OCI-LY3 (cell line): ENCODE results near the gene KLHL29.

Experiments used
- H2AFZ ChIP-seq: fragments of 200-600, 300-600 bp; shearing (Covaris generic); 2 replicates; pipeline ENCODE4 v1.6.0; 2014; ENCODE audit warnings: antibody characterized with exemption, low read depth, low read length
- H3K27ac ChIP-seq: fragments of 200-600, 300-600 bp; sonication (generic); 2 replicates; pipeline ENCODE4 v1.5.1; 2014; ENCODE audit warnings: mild to moderate bottlenecking, low read length, moderate library complexity, mixed read lengths
- H3K27me3 ChIP-seq: fragments of 200-600, 300-600 bp; sonication (generic); 2 replicates; pipeline ENCODE4 v1.6.1; 2014; ENCODE audit warnings: low read depth, low read length, mixed read lengths
- H3K36me3 ChIP-seq: fragments of 200-600, 300-600 bp; sonication (generic); replicated peaks from 2 replicates; pipeline ENCODE3; 2014; ENCODE audit warnings: low read depth, low read length, mixed read lengths
- H3K4me1 ChIP-seq: fragments of 300-600, 200-600 bp; sonication (generic); 2 replicates; pipeline ENCODE4 v1.6.1; 2014; ENCODE audit warnings: low read length, mixed read lengths
- H3K4me2 ChIP-seq: fragments of 200-600, 300-600 bp; sonication (generic); 2 replicates; pipeline ENCODE4 v1.6.1; 2014; ENCODE audit warnings: low read length, mixed read lengths
- H3K4me3 ChIP-seq: fragments of 300-600, 200-600 bp; sonication (generic); 2 replicates; pipeline ENCODE4 v1.5.1; 2014; ENCODE audit warnings: antibody characterized with exemption, mild to moderate bottlenecking, low read length, moderate library complexity
- H3K79me2 ChIP-seq: fragments of 300-600, 200-600 bp; shearing (Covaris generic); 2 replicates; pipeline ENCODE4 v1.6.1; 2014; ENCODE audit warnings: mild to moderate bottlenecking, low read length, mixed read lengths
- H3K9ac ChIP-seq: fragments of 300-600, 200-600 bp; shearing (Covaris generic); 2 replicates; pipeline ENCODE4 v1.6.0; 2014; ENCODE audit warnings: mild to moderate bottlenecking, low read length, moderate library complexity
- H3K9me3 ChIP-seq: fragments of 200-600, 300-600 bp; shearing (Covaris generic); 2 replicates; pipeline ENCODE4 v1.6.1; 2014; ENCODE audit warnings: low read length, mixed read lengths; ENCODE audit not compliant: insufficient read depth
- H4K20me1 ChIP-seq: fragments of 200-600, 300-600 bp; sonication (generic); 2 replicates; pipeline ENCODE4 v1.6.1; 2016; ENCODE audit warnings: low read length, mixed read lengths; ENCODE audit not compliant: insufficient read depth
- EZH2phosphoT487 ChIP-seq: fragments of 200-600 bp; shearing (Covaris generic); IDR thresholded peaks from 2 replicates; pipeline ENCODE4 v1.6.1; 2018; ENCODE audit warnings: antibody characterized with exemption, mixed run types, low read depth
- TF ChIP-seq, protein P1 (sequence below): fragments of 200-600, 300-600 bp; sonication (generic); IDR thresholded peaks from 2 replicates; pipeline ENCODE4 v1.5.1; 2014; ENCODE audit warnings: antibody characterized with exemption, low read length, low read depth

Gene KLHL29

DNA sequence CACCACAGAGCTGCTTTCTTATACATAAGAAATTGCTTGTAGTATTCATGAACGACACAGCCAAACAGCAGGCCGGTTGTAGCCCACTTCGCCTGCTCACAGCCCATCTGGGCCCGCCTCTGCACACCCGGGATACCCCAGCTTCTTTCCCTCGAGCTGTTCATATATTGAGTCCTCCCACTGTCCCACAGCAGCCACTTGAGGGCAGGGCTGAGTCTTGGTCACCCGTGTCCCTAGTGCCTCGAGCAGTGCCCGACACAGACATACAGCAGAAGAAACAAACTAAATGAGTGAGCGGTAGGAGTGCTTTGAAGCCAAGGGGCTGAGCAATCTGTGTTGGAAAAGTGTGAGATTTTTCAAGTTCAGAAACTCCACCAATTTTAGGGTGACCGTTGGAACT lies 251.4 kb downstream of the KLHL29 start:
- TF ChIP-seq, protein P1, sequence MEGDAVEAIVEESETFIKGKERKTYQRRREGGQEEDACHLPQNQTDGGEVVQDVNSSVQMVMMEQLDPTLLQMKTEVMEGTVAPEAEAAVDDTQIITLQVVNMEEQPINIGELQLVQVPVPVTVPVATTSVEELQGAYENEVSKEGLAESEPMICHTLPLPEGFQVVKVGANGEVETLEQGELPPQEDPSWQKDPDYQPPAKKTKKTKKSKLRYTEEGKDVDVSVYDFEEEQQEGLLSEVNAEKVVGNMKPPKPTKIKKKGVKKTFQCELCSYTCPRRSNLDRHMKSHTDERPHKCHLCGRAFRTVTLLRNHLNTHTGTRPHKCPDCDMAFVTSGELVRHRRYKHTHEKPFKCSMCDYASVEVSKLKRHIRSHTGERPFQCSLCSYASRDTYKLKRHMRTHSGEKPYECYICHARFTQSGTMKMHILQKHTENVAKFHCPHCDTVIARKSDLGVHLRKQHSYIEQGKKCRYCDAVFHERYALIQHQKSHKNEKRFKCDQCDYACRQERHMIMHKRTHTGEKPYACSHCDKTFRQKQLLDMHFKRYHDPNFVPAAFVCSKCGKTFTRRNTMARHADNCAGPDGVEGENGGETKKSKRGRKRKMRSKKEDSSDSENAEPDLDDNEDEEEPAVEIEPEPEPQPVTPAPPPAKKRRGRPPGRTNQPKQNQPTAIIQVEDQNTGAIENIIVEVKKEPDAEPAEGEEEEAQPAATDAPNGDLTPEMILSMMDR = peak; percentile 7; the same call in 1 of the 2 replicates
- no peak for TF ChIP-seq EZH2phosphoT487
- Histone ChIP-seq H3K9ac (no peak overlapping the region), H3K4me1 (no peaks in the 10 kb centered on the region), H4K20me1 (no peaks in the 10 kb centered on the region), H3K9me3 (no peaks in the 10 kb centered on the region), H3K27me3 (no peaks in the 10 kb centered on the region), H2AFZ (no peak overlapping the region), H3K79me2 (no peaks in the 10 kb centered on the region), H3K36me3 (no peaks in the 10 kb centered on the region), H3K4me3 (no peak overlapping the region), H3K27ac (no peak overlapping the region), H3K4me2 (no peak overlapping the region)

DNA sequence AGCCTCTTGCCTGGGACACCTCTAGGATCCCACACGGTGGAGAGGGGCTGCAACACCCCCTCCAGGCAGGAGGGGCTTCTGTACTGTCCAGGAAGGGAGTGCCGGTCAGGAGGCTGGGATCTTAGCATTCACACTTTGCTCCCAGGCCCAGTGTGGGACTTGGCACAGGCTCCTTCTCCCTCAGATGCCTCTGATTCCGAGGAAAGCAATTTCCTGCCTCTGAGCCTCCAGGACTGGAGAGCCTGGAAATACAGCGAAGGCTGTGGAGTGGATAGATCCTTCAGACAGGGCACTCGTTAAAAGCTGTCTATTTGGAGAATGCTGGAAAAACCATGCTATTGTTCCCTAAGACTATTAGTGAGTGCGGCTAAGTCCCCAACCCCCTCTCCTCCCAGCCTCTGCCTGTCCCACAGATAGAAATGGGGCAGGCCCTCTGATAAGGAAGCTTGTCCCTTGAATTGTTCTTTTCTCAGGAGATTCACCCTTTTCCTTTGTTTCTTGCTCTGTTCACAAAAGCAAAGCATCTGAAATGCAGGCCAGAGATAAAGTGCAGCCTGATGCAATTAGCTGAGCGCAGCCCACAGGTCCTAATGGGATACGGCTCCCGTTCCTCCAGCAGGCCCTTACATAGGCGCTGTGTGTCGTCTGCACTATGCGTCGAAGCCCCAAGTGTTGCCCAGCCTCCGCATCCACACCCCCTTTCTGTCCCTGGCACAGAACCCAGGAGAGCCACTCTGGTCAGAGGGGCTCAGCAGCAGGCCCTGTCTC lies 252.2 kb downstream of the KLHL29 start:
- no peak overlapping the region for H3K4me2 ChIP-seq
- no peaks in the 10 kb centered on the region for H3K79me2 ChIP-seq
- H3K27ac ChIP-seq = no peak overlapping the region
- H3K36me3 ChIP-seq = no peaks in the 10 kb centered on the region
- no peak overlapping the region for H3K9ac ChIP-seq
- H2AFZ ChIP-seq = no peak overlapping the region
- no peak overlapping the region for H3K4me3 ChIP-seq
- TF ChIP-seq, protein P1 = no peak
- no peak for TF ChIP-seq EZH2phosphoT487
- no peaks in the 10 kb centered on the region for H3K27me3 ChIP-seq
- no peaks in the 10 kb centered on the region for H3K4me1 ChIP-seq
- no peaks in the 10 kb centered on the region for H4K20me1 ChIP-seq
- H3K9me3 ChIP-seq = no peaks in the 10 kb centered on the region

DNA sequence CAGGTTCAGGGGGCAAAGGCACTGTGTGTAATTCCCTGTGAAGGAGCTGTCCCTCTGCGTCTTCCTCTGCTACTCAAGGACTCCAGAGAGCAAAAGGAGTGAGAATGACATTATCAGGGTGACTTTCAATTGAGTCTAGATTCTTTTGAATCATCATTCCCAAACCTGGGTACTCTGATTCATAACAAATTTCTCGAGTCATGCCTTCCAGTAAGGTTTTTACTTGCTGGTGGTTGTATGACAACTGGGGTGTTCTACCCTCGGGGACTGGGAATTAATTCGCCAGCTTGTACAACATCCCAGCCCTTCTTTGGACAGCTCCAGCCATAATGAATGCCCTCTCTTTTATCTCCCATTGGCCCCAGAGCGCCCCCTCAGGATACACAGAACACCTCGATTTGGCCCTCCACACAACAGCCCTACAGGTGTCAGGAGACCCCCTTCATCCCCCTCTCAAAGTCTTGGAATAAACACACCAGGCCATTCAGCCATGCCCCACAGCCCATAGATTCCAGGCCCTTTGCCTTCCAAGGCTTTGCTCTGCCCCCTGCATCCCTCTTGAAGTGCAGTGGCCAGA lies 254.5 kb downstream of the KLHL29 start:
- H3K27me3 ChIP-seq = no peaks in the 10 kb centered on the region
- H4K20me1 ChIP-seq = no peaks in the 10 kb centered on the region
- no peaks in the 10 kb centered on the region for H3K36me3 ChIP-seq
- no peak overlapping the region for H3K27ac ChIP-seq
- TF ChIP-seq, protein P1 = no peak
- no peak for TF ChIP-seq EZH2phosphoT487
- no peak overlapping the region for H2AFZ ChIP-seq
- no peaks in the 10 kb centered on the region for H3K4me1 ChIP-seq
- H3K4me2 ChIP-seq = no peak overlapping the region
- no peaks in the 10 kb centered on the region for H3K9me3 ChIP-seq
- H3K79me2 ChIP-seq = no peaks in the 10 kb centered on the region
- no peak overlapping the region for H3K4me3 ChIP-seq
- H3K9ac ChIP-seq = no peak overlapping the region

DNA sequence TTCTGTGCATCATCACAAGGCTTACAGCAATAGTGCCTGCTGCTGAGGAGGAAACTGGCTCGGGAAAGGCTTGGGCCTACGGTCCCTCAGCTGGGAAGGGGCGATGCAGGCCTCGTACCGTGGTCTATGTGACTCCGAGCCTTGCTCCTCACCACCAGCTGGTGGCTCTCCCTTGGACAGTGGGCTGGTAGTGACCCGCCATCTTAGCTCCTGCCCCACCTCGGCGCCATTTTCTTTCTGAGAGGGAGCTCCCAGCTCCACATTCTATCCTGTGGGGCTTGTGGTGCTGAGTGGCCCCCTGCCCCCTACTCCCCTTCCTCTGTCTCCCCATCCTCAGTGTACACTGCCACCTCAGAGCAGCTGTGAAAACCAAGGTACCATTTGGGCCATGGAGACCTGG lies 255.7 kb downstream of the KLHL29 start:
- no peak overlapping the region for H3K4me3 ChIP-seq
- H3K9me3 ChIP-seq = no peaks in the 10 kb centered on the region
- H3K4me1 ChIP-seq = no peaks in the 10 kb centered on the region
- H3K27me3 ChIP-seq = no peaks in the 10 kb centered on the region
- H2AFZ ChIP-seq = no peak overlapping the region
- no peak overlapping the region for H3K4me2 ChIP-seq
- H3K9ac ChIP-seq = no peak overlapping the region
- no peak overlapping the region for H3K27ac ChIP-seq
- TF ChIP-seq, protein P1 = no peak
- no peak for TF ChIP-seq EZH2phosphoT487
- H3K36me3 ChIP-seq = no peaks in the 10 kb centered on the region
- H3K79me2 ChIP-seq = no peaks in the 10 kb centered on the region
- no peaks in the 10 kb centered on the region for H4K20me1 ChIP-seq
